ENCODE data around the gene CELF2.
A peak's percentile ranks its signal among the peaks of the same experiment; 100 is the strongest.
"Not testable (repeated sequence)": the region's sequence is repeated elsewhere in the genome, so short reads cannot be mapped to it uniquely, and the experiment has no call there.

Gene CELF2

DNA sequence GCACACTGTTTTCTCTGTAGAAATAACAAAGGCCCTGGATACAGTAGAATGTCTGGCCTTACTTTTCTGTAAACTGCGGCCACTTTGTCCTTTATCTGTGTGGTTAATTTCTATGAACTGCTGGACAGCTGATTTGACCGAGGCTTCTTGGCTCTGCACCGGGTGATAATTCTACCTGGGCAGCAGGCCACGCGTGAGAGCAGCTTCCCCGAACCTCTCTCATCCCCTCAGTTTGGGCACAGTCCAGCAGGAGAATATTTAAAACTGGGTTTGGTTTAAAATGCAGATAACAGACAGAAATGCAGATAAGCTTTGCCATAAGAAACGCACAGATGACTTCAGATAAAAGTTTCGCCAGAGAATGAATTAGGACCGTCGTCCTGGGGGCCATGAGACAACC, 81.0 kb downstream of the CELF2 start:
- no peak for DNase-seq

DNA sequence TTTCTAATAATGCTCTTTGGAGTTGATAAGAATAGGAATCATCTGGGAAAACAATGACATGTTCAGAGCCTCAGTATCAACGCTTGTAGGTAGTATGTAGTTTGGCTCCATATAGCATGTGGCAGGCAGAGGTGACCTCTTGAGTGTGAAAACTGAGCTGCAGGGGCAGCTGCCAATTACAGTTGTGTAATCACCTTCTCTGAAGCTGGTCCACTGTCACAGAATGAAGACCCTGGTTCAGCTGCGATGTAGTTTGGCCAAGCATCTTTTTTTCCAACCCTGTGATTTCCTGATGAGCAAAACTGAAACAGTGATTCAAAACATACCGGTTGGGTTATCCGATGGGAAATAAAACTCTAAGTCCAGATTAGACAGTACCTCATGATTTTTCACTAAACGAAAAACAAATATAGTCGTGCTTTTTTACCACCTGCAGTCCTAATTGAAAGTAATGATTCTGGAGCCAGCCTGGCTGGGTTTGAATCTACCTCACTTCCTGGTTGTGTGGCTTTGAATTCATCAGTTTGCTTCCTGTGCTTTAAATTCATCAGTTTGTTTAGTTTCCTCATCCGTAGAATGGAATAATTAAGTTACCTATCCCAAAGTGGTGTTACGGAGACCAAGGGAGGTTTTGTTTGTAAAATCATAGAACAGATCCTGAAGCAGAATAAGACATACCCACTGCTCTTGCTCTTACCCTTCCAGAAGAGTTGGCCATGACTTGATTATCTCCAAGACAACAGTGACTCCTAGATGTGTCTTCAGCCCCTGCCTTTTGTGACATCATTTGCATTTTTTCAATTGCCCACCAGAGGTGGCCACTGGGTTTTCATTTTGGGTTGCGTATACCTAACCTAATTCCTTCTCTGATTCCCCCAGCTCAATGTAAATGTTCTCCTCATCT, 87.4 kb downstream of the CELF2 start:
- DNase-seq, result peak; percentile 14

GRCh38 chr10:11105676-11106004, 88.0 kb downstream of the CELF2 start:
- no peak for DNase-seq

DNA sequence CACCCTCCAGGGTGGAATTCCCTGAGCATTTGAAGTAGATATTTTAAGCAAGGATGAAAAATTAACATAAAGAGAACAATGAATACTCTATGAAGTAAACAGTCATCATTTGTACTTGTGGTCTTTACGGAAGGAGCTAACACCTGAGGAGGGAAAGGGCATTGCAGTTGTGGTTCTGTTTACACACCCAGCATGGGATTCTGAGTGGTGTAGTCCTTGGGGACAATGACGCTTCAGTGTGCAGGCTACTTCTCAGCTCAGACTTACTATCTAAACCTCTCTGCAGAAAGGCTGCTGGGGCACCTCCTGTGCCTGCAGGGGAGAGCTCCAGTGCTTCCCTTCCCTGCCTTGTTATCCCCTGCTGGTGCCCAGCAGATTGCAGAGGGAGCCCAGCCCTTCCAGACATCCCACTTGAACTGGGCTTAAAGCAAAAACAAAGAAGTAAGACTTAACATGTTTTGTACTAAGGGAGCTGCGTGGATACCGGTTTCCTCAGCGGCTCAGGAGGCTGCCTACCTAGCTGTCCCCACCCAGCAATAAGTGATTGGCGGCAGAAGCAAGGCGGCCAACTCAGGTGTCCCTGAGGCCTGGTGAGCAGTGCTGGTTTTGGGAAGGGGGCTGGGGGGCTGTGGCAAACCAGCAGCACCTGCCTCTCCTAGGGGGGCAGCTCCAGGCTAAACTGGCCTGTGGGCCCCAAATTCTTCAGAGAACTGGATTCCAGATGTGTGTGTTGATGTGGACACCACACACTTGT, 89.1 kb downstream of the CELF2 start:
- no peak for DNase-seq

DNA sequence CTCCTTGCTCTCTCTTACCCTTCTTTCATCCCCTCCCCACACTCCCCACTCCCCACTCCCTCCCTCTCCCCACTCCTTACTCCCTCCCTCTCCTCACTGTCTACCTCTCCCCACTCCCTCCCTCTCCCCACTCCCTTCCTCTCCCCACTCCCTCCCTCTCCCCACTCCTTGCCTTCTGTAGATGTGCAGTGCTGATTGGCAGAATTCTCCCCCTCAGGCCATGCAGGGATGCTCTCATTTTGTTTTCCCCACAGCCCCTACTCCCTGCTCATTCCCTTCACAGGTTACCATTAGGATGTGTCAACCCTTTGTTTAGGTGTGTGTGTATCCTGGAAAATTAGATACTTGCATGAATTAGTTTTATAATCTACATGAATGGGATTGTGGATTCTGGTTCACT, 90.3 kb downstream of the CELF2 start:
- no peak for DNase-seq

- DNase-seq, result no peak
Measured at GRCh38 chr10:11108356-11108755, 90.7 kb downstream of the CELF2 start.

DNA sequence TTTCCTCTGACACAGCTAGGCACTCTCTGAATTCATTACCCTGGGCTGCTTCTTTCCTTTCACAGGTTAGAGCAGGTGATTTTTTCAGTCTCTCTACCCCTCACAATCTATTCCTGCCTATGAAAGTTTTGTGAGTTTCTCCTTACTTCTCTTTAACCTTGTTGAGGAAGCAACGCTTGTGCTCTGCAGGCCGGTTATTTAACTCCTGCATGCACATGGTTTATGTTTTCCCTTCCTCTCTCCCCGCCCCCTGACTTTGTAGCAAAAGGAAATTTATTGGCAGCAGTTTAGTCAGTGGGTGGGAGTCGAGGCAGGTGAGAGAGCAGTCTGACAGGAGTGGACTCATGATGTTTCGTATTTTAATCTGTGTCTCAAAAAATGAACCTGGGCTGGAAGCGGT, 91.9 kb downstream of the CELF2 start:
- no peak for DNase-seq

DNA sequence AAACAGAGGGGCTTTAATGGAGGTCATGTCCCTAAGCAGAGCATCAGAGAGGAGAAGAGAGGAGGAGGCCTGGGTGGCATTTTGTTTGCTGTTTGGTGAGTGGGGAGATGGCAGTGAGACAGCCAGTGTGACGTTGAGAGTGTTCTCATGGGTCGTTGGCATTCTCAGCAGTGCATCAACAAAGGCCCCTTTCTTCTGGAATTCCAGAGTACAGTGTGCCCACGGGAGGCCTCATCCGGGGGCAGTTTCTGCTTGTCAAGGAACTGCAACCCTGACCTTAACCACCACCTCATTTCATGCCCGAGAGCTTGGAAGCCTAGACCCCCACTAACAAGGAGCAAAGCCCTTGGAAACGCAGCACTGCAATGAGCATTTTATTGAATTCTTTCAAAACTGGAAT, 92.9 kb downstream of the CELF2 start:
- no peak for DNase-seq

GRCh38 chr10:11111490-11111889, 93.8 kb downstream of the CELF2 start:
- no peak for DNase-seq

DNA sequence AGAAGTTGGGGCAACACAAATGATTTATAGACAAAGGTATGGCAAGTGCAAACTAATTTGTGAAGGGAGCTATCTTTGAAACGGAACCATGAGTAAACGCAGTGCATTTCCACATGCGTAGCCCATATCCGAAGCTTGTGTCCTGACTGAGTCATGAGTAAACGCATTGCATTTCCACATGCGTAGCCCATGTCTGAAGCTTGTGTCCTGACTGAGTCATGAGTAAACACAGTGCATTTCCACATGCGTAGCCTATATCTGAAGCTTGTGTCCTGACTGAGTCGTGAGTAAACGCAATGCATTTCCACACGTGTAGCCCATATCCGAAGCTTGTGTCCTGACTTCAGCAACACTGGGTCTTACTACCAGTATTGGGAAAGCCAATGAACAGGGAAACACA, 95.0 kb downstream of the CELF2 start:
- DNase-seq, result no peak

- peak; percentile 75 for DNase-seq
Measured at GRCh38 chr10:11113156-11113555, 95.5 kb downstream of the CELF2 start.

DNA sequence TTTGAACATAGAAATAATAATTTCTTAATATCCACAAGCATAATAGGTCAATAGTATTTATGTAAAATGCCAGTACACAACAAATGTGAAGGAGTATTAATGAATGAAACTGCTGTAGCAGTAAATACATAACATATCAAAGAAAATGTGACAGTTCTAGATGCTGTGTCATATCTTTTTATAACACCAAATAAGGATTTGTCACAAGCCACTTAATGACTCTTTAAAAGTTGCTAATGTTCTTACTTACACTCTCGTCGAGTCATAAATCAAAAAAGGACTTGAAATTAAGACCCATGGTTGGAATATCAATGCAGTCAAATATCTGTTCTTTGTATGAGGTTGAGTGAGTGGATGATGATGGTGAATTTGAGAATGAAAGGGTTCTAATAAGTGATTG, 96.6 kb downstream of the CELF2 start:
- DNase-seq, result no peak

GRCh38 chr10:11115337-11115736, 97.7 kb downstream of the CELF2 start:
- DNase-seq, result no peak

DNA sequence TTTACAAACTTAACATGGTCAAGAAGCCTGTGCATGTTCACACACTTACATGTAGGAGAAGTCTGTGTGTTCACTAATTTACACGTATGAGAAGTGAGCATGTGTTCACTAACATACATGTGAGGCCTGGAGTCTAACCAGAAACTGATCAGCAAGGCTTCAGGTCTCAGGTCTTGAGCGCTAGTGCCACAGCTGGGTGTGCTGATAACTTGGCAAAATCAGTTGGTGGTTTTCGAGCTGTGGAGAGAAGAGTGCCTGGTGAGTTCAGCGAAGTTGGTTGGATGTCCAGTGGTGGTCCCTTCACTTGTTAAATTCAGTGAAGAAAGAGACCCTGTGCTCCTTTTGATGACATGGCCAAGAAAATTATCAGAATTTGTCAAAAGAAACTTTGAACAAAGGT, 98.7 kb downstream of the CELF2 start:
- no peak for DNase-seq

DNA sequence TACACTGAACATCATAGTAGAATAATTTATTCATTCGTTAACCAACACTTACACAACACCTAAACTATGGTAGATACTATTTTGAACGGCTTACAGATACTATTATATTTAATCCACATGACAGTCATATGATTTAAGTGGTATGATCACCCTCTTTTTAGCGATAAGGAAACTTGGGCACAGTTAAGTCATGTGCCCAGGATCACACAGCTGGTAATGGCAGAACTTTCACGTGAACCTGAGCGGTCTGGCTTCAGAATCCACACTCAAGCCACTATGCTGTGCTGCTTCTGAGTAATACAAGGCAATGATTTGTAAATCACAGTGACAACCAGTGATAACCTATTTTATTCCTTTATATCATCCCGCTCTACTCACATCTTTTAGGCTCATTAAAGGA, 99.1 kb downstream of the CELF2 start:
- DNase-seq, result no peak

DNA sequence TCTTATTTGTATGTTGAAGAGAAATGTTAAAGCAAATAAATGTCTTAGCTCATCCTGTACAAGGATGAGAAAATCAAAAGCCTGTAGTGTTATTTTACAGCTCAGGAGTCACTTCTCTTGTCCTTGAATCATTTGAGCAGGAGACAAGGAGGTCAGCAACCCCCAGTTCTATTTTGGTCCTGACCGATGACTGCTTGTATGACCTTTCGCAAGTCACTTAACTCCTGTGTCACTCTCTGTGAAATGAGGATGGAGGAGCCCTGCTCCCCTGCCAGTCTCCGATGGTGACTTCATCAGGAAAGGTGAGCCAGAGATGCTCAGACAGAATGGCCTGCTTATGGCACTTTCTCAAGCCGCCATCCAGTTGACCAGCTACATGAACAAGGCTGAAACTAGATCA, 101.0 kb downstream of the CELF2 start:
- no peak for DNase-seq

- DNase-seq, result no peak
Measured at GRCh38 chr10:11119843-11120242, 102.2 kb downstream of the CELF2 start.

DNA sequence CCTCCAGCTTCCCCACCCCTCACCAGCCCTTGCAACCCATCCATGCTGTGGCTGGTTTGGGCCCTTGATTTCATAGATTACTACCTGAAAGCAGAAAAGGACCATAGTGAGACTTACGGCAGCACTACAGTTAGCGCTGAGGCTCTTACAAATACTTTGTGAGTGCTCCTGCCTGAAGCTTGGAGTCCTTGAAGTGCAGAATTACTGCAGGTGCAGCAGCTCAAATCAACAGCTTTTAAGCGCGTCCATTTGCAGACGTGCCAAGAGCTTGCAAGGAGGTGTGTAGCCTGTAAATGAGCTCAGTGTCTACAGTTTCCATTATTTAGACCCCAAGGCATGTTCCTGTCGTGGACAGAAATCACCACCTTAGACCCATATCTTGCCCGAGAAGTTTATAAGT, 103.0 kb downstream of the CELF2 start:
- DNase-seq, result no peak

DNA sequence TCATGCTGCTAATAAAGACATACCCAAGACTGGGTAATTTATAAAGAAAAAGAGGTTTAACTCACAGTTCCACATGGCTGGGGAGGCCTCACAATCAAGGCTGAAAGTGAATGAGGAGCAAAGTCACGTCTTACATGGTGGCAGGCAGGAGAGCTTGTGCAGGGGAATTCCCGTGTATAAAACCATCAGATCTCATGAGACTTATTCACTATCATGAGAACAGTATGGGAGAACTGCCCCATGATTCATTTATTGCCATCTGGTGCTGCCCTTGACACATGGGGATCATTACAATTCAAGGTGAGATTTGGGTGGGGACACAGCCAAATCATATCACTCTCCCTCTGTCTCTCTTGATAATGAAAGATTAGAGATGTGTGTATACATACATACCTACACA, 106.2 kb downstream of the CELF2 start:
- not testable (repeated sequence) for DNase-seq

DNA sequence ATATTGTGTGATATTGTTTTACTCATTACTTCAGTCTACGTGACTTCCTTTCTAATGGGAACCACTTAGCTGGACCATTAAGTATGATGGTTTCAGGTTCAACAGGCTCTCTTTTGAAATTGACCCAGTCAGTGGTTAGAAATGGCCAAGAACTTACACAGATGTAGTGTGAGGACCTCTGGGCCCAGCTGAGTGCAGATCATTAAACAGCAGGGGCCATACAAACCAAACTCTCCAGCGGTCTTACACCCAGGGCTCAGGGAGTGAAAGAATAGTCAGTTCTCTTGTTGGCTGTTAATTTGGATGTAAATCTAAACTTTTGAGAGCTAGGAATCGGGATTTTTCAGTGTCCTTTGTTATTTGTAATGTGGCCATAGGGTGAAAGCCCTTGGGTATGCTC, 107.3 kb downstream of the CELF2 start:
- DNase-seq, result no peak

DNA sequence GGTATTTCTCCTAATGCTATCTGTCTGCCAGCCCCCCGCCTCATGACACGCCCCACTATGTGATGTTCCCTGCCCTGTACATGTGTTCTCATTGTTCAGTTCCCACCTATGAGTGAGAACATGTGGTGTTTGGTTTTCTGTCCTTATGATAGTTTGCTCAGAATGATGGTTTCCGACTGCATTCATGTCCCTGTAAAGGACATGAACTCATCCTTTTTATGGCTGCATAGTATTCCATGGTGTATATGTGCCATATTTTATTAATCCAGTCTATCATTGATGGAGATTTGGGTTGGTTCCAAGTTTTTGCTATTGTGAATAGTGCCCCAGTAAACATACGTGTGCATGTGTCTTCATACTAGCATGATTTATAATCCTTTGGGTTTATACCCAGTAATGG, 109.3 kb downstream of the CELF2 start:
- DNase-seq, result not testable (repeated sequence)

DNA sequence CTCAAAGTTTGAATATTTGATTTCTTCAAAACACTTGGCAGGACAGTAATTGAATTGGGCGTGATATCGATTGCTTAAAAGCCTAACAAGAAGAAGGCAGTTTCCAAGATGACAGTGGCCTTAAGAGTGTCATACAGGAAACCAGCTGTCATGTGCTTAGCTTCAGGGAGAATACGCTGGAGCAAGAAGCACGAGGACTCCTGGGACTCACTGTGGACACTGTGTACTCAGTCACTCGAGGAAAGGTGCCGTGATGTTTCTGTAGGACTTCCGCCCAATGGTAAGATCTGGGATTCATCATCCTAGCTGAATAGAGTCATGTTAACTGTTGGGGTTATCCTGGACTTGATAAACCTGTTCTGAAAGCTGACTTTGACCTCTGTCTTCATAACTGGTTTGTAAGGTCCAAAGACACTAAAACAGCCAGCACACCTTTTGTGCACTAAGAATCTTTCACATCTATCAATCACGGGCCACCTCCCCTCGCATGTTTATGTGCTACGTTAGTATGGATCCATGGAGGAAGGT, 113.5 kb downstream of the CELF2 start:
- DNase-seq, result no peak

DNA sequence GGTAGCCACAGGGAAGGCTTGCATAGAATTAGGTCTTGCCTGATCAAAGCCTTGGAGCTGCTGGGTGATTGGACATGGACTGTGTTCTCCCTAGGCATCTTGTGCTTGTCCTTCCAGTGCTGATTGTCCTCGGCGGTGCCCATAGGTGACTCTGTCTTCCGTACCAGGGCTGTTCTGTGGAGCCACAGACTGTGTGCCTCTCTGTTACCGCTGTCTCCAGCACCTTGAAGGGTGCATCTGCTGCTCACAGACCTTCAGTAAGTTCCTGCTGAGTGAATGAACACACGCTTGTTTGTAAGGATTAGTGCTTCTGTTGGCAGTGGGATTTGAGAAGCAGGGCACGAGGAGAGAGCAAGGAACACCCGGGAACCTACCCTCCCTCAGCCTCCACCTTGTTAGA, 116.7 kb downstream of the CELF2 start:
- no peak for DNase-seq

DNA sequence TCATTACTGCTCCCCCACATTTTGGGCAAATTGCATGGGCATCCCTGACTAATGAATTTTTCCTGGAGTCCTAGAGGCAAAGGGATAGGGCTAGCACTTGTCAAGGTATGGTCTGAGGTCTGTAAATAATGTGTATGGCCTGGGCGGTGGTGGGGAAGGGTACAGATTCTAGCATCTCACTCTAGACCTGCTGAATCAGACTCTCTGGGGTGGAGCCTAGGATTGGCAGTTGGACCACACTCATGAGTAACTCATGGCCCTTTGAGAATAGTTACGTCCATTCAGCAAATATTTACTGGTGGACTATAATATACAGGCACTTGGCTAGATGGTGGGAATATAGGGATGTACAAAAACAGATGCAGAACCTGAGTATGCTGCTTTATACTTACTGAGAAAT, 118.0 kb downstream of the CELF2 start:
- DNase-seq, result no peak
